GM19025 (cell line): ENCODE measurements around the gene SPATA3.

ENCODE experiments used
- ATAC-seq: cut with Tn5 transposase; IDR thresholded peaks from one replicate; pipeline ENCODE4 v1.9.1; 2021; ENCODE audit warnings: mild to moderate bottlenecking, low read depth, moderate library complexity; ENCODE audit not compliant: unreplicated experiment

Gene SPATA3

DNA sequence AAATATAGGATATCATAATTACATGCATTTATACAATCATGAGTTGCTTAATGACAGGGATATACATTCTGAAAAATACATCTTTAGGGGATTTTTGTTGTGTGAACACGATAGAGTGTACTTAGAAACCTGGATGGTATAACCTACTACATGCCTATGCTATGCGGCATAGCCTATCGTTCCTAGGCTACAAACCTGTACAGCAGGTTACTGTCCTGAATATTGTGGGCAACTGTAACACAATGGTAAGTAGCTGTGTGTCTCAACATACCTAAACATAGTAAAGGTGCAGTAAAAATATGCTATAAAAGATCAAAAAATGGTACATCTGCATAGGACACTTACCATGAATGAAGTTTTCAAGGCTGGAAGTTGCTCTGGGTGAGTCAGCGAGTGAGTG lies 47.9 kb downstream of the SPATA3 start:
- no peak for ATAC-seq

DNA sequence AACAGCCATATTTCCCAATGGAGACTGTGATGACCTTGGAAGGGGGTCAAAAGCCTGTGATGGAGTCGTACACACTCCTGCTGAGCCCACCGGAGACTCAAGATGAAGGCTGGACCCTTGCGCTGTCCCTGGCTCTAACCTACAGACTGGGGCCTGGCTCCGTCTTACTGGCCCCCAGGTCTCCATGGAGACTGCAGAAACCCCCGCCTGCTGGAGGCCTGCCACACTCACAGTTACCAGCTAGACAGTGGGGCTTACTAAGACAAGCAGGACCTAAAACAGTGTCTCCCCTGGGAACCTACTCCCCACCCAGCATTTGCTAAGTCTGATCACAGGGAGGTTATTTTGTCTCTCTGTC lies 51.0 kb downstream of the SPATA3 start:
- ATAC-seq: no peak

DNA sequence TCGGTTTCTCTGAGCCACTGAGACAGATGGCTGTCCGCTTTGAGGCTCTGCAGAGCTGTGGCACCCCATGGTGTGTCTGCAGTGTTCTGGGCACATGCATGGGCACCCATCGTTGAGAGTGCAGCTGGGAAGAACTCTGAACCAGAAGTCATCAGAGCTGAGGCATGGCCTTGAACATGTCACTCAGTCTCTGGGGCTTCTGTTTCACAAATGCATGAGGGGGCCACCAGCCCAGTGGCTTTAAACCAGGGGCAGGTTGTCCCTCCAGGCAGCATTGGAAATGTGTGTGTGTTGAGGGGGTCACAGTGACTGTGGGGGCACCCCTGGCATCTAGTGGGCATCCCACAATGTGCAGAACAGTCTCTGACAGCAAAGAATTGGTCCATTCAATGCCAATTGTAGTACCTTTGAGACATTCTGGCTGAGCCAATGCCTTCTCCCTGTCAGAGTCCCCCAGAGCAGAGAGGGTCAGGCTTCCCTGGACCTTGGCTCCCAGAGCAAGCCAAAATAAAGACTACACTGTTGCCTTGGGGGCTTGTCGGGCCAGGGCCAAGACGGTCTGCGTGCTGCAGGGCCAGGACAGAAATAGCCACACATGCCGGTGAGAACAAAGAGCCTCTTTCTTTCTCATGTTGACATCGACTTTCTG lies 51.5 kb downstream of the SPATA3 start:
- no peak for ATAC-seq

DNA sequence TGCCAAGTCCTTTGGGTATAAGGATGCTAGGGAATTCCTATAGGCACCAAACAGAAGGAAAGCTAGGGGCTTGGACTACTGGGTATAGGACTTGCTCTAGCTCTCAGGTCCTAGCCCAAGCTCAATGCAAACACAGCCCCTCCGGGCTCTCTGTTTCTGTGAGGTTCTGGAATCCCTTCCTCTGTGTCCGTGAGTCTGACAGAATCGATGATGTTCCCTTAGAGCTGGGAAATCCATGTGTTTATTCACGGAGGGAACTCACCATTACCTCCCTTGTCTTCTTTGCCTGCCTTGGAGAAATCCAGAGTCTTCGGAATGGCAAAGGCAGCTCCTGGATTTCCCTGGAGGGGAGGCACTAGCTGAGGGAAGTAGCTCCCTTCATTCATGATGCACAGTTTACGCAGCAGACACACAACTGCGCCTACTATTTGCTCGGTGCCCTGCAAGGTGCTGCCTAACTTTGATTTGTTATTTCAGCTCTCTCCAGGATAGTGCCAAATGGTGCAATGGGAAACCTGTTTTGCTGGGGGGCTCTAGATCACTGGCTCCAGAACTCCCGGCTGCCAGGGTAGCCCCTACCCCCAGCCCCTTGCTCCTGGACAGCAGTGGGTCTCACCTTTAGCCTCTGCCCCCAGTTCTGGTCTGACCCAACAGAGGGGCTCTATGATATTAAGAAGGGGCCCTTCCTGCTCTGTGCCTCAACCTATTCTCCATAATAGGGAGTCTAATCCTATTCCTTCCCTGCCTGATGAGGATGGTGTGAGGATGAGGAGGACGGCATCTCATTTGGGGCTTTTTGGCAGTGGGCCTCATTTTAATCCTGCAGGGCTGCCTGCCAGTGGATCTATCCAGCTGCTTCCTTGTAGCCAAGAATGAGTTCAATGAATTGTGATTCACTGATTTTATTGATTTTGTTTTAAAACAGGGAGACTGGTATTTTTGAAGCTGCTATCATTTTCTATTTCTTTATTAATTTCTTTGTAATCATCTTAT lies 52.3 kb downstream of the SPATA3 start:
- ATAC-seq: no peak

DNA sequence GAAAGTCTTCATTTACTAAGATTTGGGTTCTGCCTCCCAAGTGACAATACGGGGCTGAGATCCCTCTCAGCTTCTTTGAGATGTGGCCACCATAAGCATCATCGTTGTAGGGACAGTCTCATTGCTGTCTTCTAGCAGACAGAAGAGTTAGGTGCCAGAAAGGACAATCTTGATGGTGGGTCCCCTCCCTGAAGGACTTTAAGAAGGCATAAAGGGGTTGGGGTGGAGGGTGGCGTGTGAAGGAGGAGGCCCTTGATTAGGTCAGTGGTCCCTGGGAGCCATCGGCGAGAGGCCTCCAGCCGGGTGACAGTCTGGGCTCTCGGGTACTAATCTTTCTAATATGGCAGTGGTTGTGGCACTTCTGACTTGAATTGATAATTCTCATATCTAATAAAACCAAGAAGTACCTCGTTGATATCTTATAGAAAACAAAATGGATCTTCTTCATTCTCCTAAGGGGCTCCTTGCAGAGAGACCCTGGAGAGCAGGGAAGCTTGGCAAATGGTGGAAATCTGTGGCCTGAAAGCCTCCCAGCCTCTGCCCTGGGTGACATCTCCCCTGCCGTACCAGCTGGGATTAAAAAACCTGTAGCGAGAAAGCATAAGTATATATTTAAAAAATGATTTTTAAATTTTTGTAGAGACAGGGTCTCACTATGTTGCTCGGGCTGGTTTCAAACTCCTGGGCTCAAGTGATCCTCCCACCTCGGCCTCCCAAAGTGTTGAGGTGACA lies 53.5 kb downstream of the SPATA3 start:
- ATAC-seq: no peak

DNA sequence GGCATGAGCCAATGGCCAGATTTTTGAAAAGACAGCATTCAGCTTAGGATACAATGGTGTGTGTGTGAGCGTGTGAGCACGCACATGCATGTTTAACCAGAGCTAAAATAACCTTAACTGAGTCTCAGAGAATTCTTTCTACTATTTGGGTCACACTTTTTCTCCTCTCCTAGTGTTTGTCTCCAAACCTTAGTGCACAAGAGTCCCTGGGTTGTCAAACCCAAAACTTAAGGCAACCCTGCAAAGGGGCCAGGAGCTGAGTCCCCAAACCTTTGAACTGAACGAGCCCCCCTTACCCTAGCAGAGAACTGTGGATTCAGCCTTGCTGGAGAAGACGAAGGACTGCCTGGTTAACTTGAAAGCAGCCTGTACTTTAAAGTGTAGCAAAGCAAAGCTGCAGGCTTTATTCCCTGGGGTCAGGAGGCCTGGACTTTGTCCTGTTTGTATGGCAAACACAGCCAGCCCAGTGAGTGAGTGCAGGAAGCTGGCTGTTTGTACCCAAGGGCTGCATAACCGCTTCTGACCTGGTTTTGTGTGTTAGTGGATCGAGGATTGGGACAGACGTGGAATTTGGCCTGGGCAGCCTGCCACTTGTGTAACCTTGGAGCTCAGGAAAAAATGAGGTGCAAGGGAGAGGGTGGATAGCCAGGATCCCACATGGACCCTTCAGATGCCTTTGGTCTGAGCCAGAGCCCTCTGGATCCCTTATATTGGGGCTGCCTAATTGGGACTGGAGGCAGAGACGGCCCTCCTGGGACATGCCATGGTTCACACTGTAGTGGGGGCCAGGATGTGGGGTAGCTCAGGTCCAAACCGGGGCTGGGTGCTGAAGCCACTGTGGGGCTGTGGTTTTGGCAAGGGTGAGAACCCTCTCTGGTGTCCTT lies 54.3 kb downstream of the SPATA3 start:
- ATAC-seq: no peak

DNA sequence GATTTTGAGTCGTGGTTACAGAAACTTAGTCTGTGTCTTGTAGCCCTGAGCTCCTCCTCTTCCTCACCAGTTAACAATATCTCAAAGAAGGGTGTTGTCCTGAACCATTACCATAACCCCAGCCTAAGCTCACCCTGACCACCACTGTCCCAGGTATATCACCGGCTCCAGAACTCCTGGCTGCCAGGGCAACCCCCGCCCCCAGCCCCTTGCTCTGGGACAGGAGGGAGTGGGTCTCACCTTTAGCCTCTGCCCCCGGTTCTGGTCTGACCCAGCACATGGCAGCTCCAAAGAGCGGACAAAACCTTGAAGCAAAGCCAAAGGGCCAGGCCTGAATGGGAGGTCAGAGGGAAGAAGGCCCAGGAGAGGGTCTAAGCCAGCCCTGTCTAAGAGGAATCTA lies 55.2 kb downstream of the SPATA3 start:
- no peak for ATAC-seq

DNA sequence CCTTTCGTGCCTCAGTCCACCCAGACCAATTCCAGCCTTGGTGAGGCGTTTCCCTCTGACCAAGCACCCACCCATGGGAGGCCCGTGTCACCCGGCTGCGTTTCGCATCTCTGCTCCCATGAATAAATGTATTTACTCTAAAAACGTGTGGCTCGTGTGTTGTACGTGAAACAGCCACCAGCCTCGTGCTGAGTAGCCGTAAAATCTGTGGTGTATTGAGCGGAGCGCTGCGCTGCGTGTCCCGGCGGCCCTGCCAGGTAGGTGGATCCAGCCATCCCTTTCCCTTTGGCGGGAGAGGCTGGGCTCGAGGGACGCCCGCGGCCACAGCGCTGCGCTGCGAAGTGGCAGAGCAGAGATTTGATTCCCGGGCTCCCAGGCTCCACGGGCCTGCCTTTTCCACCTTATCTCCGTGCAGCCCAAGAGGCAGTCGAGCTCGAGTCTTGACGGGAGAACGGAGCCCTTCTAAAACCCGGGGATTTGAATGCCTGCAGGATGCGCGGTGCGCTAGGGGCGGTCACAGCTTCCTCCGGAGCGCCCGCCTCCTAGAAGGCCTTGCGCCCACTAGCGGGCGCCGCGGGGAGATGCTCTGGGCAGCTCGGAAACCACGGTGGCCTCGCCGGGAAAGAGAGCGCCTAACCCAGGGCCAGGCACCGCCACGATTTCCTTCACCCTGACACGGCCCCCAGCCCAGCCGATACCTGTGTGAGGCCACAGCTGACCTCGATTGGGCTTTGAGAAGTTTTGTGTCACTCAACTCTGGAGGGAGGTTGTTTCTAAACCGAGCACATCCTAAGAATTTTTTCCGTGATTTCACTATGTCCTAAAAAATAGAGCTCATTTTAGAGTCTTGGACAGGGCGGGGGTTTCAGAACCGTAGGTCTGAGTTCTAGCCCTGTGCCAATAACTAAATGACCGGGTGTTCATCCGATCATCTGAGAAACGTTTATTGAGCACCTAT lies 56.9 kb downstream of the SPATA3 start:
- peak; percentile 57 for ATAC-seq

DNA sequence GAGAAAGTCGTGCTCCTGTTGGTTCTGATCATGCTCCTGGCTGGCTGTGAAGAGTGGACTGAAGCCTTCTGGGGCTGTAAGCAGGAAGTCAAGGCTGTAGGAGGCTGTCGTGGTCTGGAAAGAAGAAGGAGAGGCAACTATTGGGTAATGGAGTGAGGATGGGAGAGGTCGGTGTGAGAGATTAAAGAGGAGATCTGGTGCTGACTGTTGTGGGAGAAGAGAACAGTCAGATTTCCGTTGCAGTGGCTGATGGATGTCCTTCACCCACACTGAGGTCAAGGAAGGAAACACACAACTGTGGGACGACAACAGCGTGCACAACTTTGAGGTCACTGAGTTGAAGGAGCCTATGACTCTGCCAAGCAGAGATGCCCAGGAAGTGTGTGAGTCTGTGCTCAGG lies 57.9 kb downstream of the SPATA3 start:
- no peak for ATAC-seq

DNA sequence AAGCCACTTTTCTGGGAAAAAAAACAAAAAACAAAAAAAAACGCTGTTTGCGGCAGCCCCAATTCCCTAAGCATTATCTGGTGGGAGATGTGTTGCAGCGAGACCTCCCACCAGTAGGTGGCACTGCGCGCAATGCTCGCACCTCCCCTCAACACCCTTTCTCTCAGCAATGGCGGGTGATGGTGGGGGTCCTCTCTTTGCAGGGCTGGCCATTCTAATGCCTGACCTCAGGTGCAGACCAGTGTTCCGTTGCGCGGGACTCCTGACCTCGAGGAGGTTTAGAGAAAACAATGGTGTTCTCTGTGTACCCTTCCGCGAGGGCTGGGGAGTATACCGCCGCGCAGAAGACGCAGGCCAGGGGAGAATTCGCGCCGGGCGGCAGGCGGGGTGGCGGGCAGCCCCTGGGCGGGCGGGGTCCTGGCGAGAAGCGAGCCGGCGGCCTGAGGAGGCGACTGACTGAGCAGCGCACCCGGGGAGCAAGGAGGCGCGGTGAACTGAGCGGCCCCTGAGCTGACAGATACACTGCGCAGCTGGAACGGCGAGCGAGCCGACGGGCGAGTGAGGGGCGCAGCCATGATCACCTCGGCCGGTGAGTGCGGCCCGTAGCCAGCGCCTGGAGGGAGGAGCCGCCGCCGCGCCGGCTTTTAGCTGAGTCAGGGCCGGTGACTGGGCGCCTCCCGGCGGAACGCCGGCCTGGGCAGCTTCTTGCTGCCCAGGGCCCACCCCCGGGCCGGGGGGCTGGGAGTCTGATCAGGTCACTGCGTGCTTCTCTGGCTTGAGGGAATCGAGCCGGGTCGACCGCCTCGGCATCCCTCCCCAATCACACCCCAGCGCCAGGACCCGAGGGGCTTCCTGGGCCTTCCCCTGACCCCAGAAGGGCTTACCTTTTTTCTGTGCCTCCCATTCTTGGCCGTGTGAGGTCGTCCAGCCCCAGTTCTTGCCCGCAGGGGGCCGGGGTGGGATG lies 60.8 kb downstream of the SPATA3 start, which contains the start of gene PSMD1:
PSMD1 (plus strand) TSS at position 415 of the 964 bp plus-strand sequence; CDS start at position 574, 159 bp downstream.
- peak; percentile 59 for ATAC-seq

DNA sequence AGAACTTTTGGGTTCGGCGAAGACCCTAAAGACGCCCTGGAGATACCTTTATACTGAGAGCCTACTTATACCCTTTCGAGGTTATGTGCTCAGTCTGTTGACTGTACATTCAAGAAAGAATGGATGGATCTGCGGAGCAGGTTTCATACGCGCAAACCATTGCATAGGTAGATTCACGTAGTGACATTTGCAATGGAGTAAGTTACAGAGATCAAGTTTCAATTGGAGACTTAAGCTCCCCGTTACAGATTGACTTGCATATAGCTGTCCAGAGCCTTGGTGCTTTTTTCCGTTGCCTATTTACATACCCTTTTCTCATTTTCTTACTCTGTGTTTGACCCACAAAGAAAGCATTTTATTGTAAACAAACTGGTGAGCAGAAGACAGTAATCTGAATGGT lies 61.7 kb downstream of the SPATA3 start:
- ATAC-seq: no peak
